K562 (cell line): ENCODE measurements around the gene CNOT1. TPM values are rescaled to one million over a fixed set of nuclear protein-coding genes. Genes with fewer than 3 reads are reported as not detected.

ENCODE experiments used
- ATAC-seq: fragments of 200-7000 bp; cut with Tn5 transposase; 3 replicates; pipeline ENCODE4 v1.9.1; 2020; ENCODE audit warnings: moderate library complexity
- BruUV-seq: library from RNA; stranded (reverse); fragments of 400-500 nt; replicated peaks from 2 replicates; lab custom pipeline; 2021; lab: Mats Ljungman, UMichigan
- CTCF ChIA-PET: fragments of 300-600 bp; formaldehyde crosslinking; extraction: SDS; loops from one replicate; lab custom pipeline; 2021; ENCODE audit warnings: low intra/inter-chr PET ratio; lab: Yijun Ruan, JAX
- POLR2A ChIA-PET: fragments of 300-600, 350-650 bp; sonication (Branson Sonifier 250); formaldehyde crosslinking; extraction: SDS; loops from one replicate; lab custom pipeline; 2021; ENCODE audit warnings: antibody characterized with exemption, inconsistent platforms; lab: Yijun Ruan, JAX
- DNase-seq, 4 experiments: peaks; one replicate each; pipeline versions ENCODE4 v3.0.0 to v3.0.0-alpha.2; 2011 to 2018; ENCODE audit warnings: low spot score in 3 of 4, mixed read lengths in 3 of 4; ENCODE audit errors: extremely low read depth in 1 of 4
- FAIRE-seq: peaks from 2 replicates; lab custom pipeline; 2011; peaks lifted over from hg19 to GRCh38; lab: Jason Lieb, UNC
- H2AFZ ChIP-seq: 2 replicates; pipeline ENCODE4 v1.6.0; 2011; ENCODE audit warnings: low read depth, low read length, control low read depth, inconsistent platforms
- H3K27ac ChIP-seq: fragments of 200-600 bp; 3 replicates; pipeline ENCODE4 v1.8.0; 2011; ENCODE audit warnings: low read depth, mild to moderate bottlenecking, control low read depth, inconsistent platforms, low read length, moderate library complexity, mixed read lengths; ENCODE audit errors: extremely low read depth
- H3K27me3 ChIP-seq, 2 experiments: fragments of 300-600 bp in 1 of 2; 2 replicates in 1 of 2; 3 replicates in 1 of 2; pipeline versions ENCODE4 v1.6.0 to v1.8.0; 2011; ENCODE audit warnings: inconsistent platforms in 2 of 2, low read length in 2 of 2, mild to moderate bottlenecking in 1 of 2, mixed read lengths in 1 of 2, moderate library complexity in 1 of 2; ENCODE audit not compliant: control insufficient read depth in 2 of 2, insufficient read depth in 2 of 2
- H3K36me3 ChIP-seq: fragments of 300-600 bp; 3 replicates; pipeline ENCODE4 v1.8.0; 2011; ENCODE audit warnings: mild to moderate bottlenecking, low read length, inconsistent platforms; ENCODE audit not compliant: control insufficient read depth, insufficient read depth
- H3K4me1 ChIP-seq, 2 experiments: fragments of 200-600 bp in 1 of 2; replicated peaks in 1 of 2; 2 replicates in 1 of 2; 3 replicates in 1 of 2; pipeline versions ENCODE4 v1.5.1 to v1.8.0; 2011; ENCODE audit warnings: inconsistent platforms in 2 of 2, low read length in 2 of 2, mild to moderate bottlenecking in 1 of 2, mixed read lengths in 1 of 2, moderate library complexity in 1 of 2; ENCODE audit not compliant: control insufficient read depth in 2 of 2, insufficient read depth in 2 of 2
- H3K4me2 ChIP-seq: 2 replicates; pipeline ENCODE4 v1.6.1; 2011; ENCODE audit warnings: low read length, control low read depth, inconsistent platforms, mixed read lengths; ENCODE audit not compliant: insufficient read depth
- H3K4me3 ChIP-seq: fragments of 200-600 bp; sonication (generic), shearing (Covaris generic); 2 replicates; pipeline ENCODE4 v1.5.1; 2016; ENCODE audit warnings: control low read depth, inconsistent platforms
- H3K79me2 ChIP-seq: fragments of 200-600 bp; 3 replicates; pipeline ENCODE4 v1.8.0; 2011; ENCODE audit warnings: low read length, inconsistent platforms; ENCODE audit not compliant: control insufficient read depth, insufficient read depth
- H3K9ac ChIP-seq, 2 experiments: 2 replicates each; pipeline versions ENCODE4 v1.6.0 to v1.6.1; 2011; ENCODE audit warnings: low read depth in 2 of 2, low read length in 2 of 2, control low read depth in 1 of 2, inconsistent platforms in 1 of 2, mild to moderate bottlenecking in 1 of 2, mixed read lengths in 1 of 2; ENCODE audit not compliant: insufficient read depth in 1 of 2
- H3K9me1 ChIP-seq: one replicate; pipeline ENCODE4 v1.6.0; 2011; ENCODE audit warnings: inconsistent platforms, mild to moderate bottlenecking, low read length, moderate library complexity; ENCODE audit not compliant: control insufficient read depth, insufficient read depth
- H3K9me3 ChIP-seq: replicated peaks from 2 replicates; pipeline ENCODE4 v1.5.1; 2011; ENCODE audit warnings: low read depth, low read length, inconsistent platforms; ENCODE audit not compliant: control insufficient read depth, insufficient read depth
- H4K20me1 ChIP-seq: replicated peaks from 2 replicates; pipeline ENCODE4 v1.6.1; 2011; ENCODE audit warnings: low read length, inconsistent platforms, mixed read lengths; ENCODE audit not compliant: control insufficient read depth, insufficient read depth
- ESRRA ChIP-seq: fragments of 450-650 bp; IDR thresholded peaks from 2 replicates; pipeline ENCODE4 v1.6.1; 2014; ENCODE audit warnings: low read depth, mild to moderate bottlenecking, moderate library complexity, borderline replicate concordance
- HMG20B ChIP-seq: fragments of 250-450 bp; sonication (Bioruptor Pico); IDR thresholded peaks from 2 replicates; pipeline ENCODE4 v1.5.0; 2021; ENCODE audit warnings: mild to moderate bottlenecking
- HMGXB4 ChIP-seq: sonication (generic); formaldehyde crosslinking; IDR thresholded peaks from 2 replicates; pipeline ENCODE4 v1.8.1; 2023; ENCODE audit warnings: mild to moderate bottlenecking, missing genetic modification reagents
- RBM25 ChIP-seq: fragments of 200-400 bp; formaldehyde crosslinking; IDR thresholded peaks from 2 replicates; pipeline ENCODE4 v1.6.1; 2018; ENCODE audit warnings: low read length, low read depth, moderate library complexity; ENCODE audit not compliant: severe bottlenecking
- WGBS: fragments of 100-300 bp; shearing (Covaris generic); methylation state at CpG from one replicate; pipeline ENCODE4 v1.1.6; 2016; ENCODE audit warnings: low coverage, mixed read lengths; ENCODE audit not compliant: insufficient coverage; ENCODE audit errors: missing lambda C conversion rate; 5-methylcytosine and 5-hydroxymethylcytosine counted together
- in situ Hi-C: fragments of 300-500 bp; cut with MboI; formaldehyde crosslinking; loops from 4 replicates; pipeline ENCODE4 v1.15.0; 2018; ENCODE audit warnings: inconsistent platforms, mixed read lengths
- intact Hi-C: fragments of 100-400 bp; cut with micrococcal nuclease; formaldehyde crosslinking; loops from 2 replicates; pipeline ENCODE4 v1.14.2; 2022
- polyA plus RNA-seq, 8 experiments: library from polyadenylated mRNA; depleted of rRNA in 4 of 8; stranded (reverse) in 5 of 8; unstranded in 3 of 8; fragments of >200 nt; fragmentation: Nextera tagmentation in 2 of 8; fragmentation: Illumina TruSeq in 1 of 8; extraction: Ambion mirVana in 2 of 8; extraction: Trizol in 1 of 8; gene quantifications; 2 replicates each; pipeline versions ENCODE4 v1.2.1 to v1.2.3, GENCODE V29; 2011 to 2014; ENCODE audit warnings: inconsistent platforms in 1 of 8, missing spikeins in 1 of 8
- total RNA-seq, 7 experiments: library from RNA; depleted of rRNA in 6 of 7; stranded (reverse); fragments of >200 nt in 6 of 7; fragmentation: Illumina TruSeq in 2 of 7; extraction: Trizol in 2 of 7; gene quantifications; 2 replicates each; pipeline versions ENCODE4 v1.2.1 to v1.2.3, GENCODE V29; 2011 to 2021; ENCODE audit warnings: low replicate concordance in 1 of 7

The CNOT1 gene
- total and polyA plus RNA-seq, 9 of the 15 experiments (the other 6 are each of a cell fraction or from before 2014, with no cell fraction given), result 110 to 270 (median 220) TPM

DNA sequence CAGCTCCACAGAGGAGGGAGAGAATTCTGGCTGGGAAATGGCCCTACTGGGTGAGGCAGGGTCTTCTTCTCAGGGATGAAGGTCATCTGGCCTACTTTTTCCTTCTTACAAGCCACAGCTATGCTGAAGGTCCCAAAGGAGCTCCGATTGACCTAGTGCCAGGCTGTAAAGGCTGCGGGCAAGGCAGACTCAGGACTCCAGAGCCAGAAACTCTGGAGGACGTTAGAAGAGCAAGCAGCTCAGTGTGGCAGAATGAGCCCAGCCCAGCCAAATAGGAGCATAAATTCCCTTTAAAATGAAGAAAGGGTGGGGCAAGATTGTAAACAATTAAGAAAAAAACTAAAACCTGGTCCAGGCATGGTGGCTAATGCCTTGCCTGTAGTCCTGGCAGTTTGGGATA lies 20.1 kb upstream of the CNOT1 start:
- peaks cover 0 to 7% of the 10 kb centered on the region in 2 experiments; a peak in 2 of 5 replicates for H3K27me3 ChIP-seq
- no peaks in the 10 kb centered on the region for H4K20me1 ChIP-seq
- FAIRE-seq (no peak), ATAC-seq (no peak), DNase-seq (no peak)
- no peaks in the 10 kb centered on the region for H3K36me3 ChIP-seq
- no peak for TF ChIP-seq HMGXB4
- intact Hi-C loops (loop anchor here (10.0 kb wide), 1 partner anchor 745 kb away; no protein-coding TSS in a partner anchor), in situ Hi-C loops (loop anchor here (10.0 kb wide), 1 partner anchor 305 kb away; no protein-coding TSS in a partner anchor)
- no peak overlapping the region for H3K9ac ChIP-seq
- no peak overlapping the region for H3K4me3 ChIP-seq
- ChIA-PET POLR2A (interaction anchor here (0.7 kb wide), 1 partner anchor 10 kb away, joined by 3 read pairs; no protein-coding TSS in a partner anchor), CTCF (no interaction called here)
- no peaks in the 10 kb centered on the region for H3K9me3 ChIP-seq
- 0 out of 2 replicates have a peak overlapping the region, but pooled peaks have one; percentile 40 for H2AFZ ChIP-seq
- no peak overlapping the region for H3K27ac ChIP-seq
- H3K79me2 ChIP-seq, result no peaks in the 10 kb centered on the region
- H3K4me2 ChIP-seq, result no peak overlapping the region
- no peaks in the 10 kb centered on the region; a peak in 1 of 5 replicates for H3K4me1 ChIP-seq
- no peaks in the 10 kb centered on the region for H3K9me1 ChIP-seq
- no TSS peak for BruUV-seq
- WGBS, result 42% methylated on average over 3 of the region's 3 CpGs

DNA sequence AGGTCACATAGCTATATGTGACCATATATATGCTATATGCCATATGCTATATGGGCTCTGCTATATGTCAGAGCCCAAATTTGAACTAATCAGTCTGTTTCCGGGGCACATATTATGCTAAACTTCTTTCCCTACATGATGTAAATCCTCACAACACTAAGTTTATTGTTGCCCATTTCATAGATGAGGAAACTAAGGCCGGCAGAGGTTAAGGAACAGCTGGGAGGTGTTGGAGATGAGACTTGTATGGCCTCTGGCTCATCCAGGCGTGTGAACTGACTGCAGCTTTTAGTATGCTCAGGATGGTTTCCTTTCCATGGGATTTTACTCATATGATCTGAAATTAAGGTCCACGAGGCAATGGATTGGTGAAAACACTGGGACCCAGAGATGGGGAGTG lies 17.5 kb upstream of the CNOT1 start:
- Histone ChIP-seq H3K27ac (no peak overlapping the region), H3K79me2 (no peaks in the 10 kb centered on the region), H3K4me2 (no peak overlapping the region), H3K9ac (no peak overlapping the region), H3K36me3 (no peaks in the 10 kb centered on the region), H3K4me3 (no peak overlapping the region), H2AFZ (no peak overlapping the region), H3K9me3 (no peaks in the 10 kb centered on the region), H3K9me1 (no peaks in the 10 kb centered on the region), H3K27me3 (no peaks in the 10 kb centered on the region), H4K20me1 (no peaks in the 10 kb centered on the region), H3K4me1 (no peaks in the 10 kb centered on the region; a peak in 1 of 5 replicates)
- DNase-seq (no peak), ATAC-seq (no peak), FAIRE-seq (no peak)
- CTCF ChIA-PET, result no interaction called here
- BruUV-seq, result no TSS peak
- POLR2A ChIA-PET, result no interaction called here
- WGBS, result 24% methylated on average over 4 of the region's 4 CpGs
- intact Hi-C loops (no loop called here), in situ Hi-C loops (loop anchor here (10.0 kb wide), 1 partner anchor 302 kb away; no protein-coding TSS in a partner anchor)
- TF ChIP-seq ESRRA (peak; percentile 75), RBM25 (peak; percentile 77), HMG20B (no peak)
